ENCODE results near the gene SLC7A8. TPM values are rescaled to one million over a fixed set of nuclear protein-coding genes. Genes with fewer than 3 reads are reported as not detected.

The SLC7A8 gene
- total RNA-seq, 3 donors from 2014 or later (not counting 1 experiment from before 2014, with no cell fraction given) = 0.42 to 1.2 (median 1.0) TPM

DNA sequence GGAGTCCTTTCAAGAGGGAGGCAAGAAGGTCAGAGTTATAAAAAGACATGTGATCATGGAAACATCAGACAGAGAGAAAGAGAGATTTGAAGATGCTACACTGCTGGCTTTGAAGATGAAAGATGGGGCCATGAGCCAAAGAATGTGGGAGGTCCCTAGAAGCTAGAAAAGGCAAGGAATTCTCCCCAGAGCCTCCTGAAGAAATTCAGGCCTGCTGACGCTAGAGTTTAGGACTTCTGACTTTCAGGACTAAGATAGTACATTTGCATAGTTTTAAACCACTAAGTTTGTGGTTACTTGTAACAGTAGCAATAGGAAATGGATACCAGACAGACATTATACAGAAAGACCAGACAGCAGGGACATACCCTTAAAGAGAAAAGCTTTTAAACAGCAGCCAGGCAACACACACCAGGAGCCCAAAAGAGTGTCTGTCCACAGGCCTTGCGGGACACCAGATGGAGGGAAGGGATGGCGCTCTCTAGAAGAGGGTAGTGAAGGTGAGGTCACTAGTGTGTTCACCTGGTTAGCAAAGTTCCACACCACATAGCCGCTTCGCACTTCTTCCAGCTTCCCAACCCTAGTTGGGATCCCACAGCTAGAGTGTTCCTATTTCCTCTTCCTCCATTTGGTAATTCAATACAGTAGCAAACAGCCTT is 34.7 kb downstream of the SLC7A8 start:
- Histone ChIP-seq H3K36me3 (ENCODE audit: control insufficient read depth, insufficient read depth, low read length) (no peaks in the 10 kb centered on the region), H3K4me3 (ENCODE audit: low read length) (no peak overlapping the region), H3K9me3 (ENCODE audit: control insufficient read depth, insufficient read depth, low read length) (no peaks in the 10 kb centered on the region), H3K4me1 (ENCODE audit: control insufficient read depth, insufficient read depth, low read length) (no peaks in the 10 kb centered on the region), H3K27me3 (ENCODE audit: control insufficient read depth, insufficient read depth, low read length) (no peaks in the 10 kb centered on the region), H3K27ac (ENCODE audit: low read length) (no peak overlapping the region)
- Mint-ChIP-seq H3K27me3 (ENCODE audit: low read depth in 2 of 2) (peaks cover 0 to 4% of the 10 kb centered on the region in 2 donors), H3K27ac (no peak overlapping the region), H3K9me3 (no peaks in the 10 kb centered on the region), H3K4me1 (no peaks in the 10 kb centered on the region), H3K36me3 (no peaks in the 10 kb centered on the region), H3K4me3 (no peak overlapping the region)
- intact Hi-C loops (cut with micrococcal nuclease) = no loop called here
- WGBS (ENCODE audit: insufficient coverage) = 82% methylated on average over 5 of the region's 5 CpGs
- ATAC-seq (no peak), DNase-seq (no peak)
- TF ChIP-seq, protein P1, sequence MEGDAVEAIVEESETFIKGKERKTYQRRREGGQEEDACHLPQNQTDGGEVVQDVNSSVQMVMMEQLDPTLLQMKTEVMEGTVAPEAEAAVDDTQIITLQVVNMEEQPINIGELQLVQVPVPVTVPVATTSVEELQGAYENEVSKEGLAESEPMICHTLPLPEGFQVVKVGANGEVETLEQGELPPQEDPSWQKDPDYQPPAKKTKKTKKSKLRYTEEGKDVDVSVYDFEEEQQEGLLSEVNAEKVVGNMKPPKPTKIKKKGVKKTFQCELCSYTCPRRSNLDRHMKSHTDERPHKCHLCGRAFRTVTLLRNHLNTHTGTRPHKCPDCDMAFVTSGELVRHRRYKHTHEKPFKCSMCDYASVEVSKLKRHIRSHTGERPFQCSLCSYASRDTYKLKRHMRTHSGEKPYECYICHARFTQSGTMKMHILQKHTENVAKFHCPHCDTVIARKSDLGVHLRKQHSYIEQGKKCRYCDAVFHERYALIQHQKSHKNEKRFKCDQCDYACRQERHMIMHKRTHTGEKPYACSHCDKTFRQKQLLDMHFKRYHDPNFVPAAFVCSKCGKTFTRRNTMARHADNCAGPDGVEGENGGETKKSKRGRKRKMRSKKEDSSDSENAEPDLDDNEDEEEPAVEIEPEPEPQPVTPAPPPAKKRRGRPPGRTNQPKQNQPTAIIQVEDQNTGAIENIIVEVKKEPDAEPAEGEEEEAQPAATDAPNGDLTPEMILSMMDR (IDR thresholded peaks at IDR 0.05) = no peak

DNA sequence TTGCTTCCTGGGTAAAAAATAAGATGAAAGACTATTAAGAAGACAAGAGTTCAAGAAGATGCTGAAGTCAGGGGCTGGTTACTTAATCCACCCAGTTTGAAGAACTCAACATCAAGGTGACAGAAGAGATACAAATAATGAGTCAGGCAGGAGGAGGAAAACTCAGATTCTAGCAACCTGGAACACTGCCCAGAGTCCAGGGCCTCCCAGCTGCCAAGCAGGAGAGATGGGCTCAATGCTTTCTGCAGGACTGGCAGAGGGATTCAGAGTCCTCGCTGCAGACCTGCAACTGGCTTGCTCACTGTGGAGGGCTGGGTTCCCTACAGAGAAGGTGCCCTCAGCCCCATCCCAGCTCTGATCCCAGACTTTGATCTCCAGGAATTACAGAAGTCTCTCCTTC is 35.8 kb downstream of the SLC7A8 start:
- TF ChIP-seq, protein P1 (IDR thresholded peaks at IDR 0.05) = no peak
- Histone ChIP-seq H3K36me3 (ENCODE audit: control insufficient read depth, insufficient read depth, low read length) (no peaks in the 10 kb centered on the region), H3K27ac (ENCODE audit: low read length) (no peak overlapping the region), H3K4me1 (ENCODE audit: control insufficient read depth, insufficient read depth, low read length) (no peaks in the 10 kb centered on the region), H3K9me3 (ENCODE audit: control insufficient read depth, insufficient read depth, low read length) (no peaks in the 10 kb centered on the region), H3K27me3 (ENCODE audit: control insufficient read depth, insufficient read depth, low read length) (no peaks in the 10 kb centered on the region), H3K4me3 (ENCODE audit: low read length) (no peak overlapping the region)
- intact Hi-C loops (cut with micrococcal nuclease) = no loop called here
- Mint-ChIP-seq H3K4me3 (no peak overlapping the region), H3K27me3 (ENCODE audit: low read depth in 2 of 2) (peaks cover 0 to 3% of the 10 kb centered on the region in 2 donors), H3K9me3 (no peaks in the 10 kb centered on the region), H3K36me3 (no peaks in the 10 kb centered on the region), H3K4me1 (no peaks in the 10 kb centered on the region), H3K27ac (no peak overlapping the region)
- DNase-seq (no peak), ATAC-seq (no peak)
- WGBS (ENCODE audit: insufficient coverage) = 100% methylated on average over 1 of the region's 1 CpG

DNA sequence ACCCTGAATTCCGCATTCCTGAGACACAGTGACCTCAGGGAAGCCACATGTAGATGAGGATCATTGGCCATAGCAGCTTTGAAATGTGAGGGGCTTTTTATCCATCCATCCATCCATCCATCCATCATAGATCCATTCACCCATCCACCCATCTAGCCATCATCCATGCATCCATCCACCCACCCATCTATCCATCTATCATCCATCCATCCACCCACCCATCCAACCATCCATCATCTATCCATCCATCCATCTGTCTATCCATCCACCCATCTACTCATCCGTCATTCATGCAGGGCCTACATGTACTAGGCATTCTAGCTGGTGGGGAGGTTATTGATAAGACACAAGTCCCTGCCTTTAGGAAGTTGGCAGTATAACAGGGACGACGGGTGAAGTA is 36.5 kb downstream of the SLC7A8 start:
- no peaks in the 10 kb centered on the region for H3K36me3 ChIP-seq (ENCODE audit: control insufficient read depth, insufficient read depth, low read length)
- DNase-seq = no peak
- no peaks in the 10 kb centered on the region for H3K4me1 ChIP-seq (ENCODE audit: control insufficient read depth, insufficient read depth, low read length)
- H3K4me3 Mint-ChIP-seq = no peak overlapping the region
- H3K36me3 Mint-ChIP-seq = no peaks in the 10 kb centered on the region
- H3K27ac ChIP-seq (ENCODE audit: low read length) = no peak overlapping the region
- H3K9me3 ChIP-seq (ENCODE audit: control insufficient read depth, insufficient read depth, low read length) = no peaks in the 10 kb centered on the region
- WGBS (ENCODE audit: insufficient coverage) = 88% methylated on average over 3 of the region's 4 CpGs
- TF ChIP-seq, protein P1 (IDR thresholded peaks at IDR 0.05) = no peak
- H3K4me3 ChIP-seq (ENCODE audit: low read length) = no peak overlapping the region
- no peaks in the 10 kb centered on the region for H3K27me3 ChIP-seq (ENCODE audit: control insufficient read depth, insufficient read depth, low read length)
- H3K9me3 Mint-ChIP-seq = no peaks in the 10 kb centered on the region
- no peak overlapping the region for H3K27ac Mint-ChIP-seq
- no peak for ATAC-seq
- no peaks in the 10 kb centered on the region for H3K4me1 Mint-ChIP-seq
- peaks cover 0 to 3% of the 10 kb centered on the region in 2 donors for H3K27me3 Mint-ChIP-seq (ENCODE audit: low read depth in 2 of 2)
- intact Hi-C loops (cut with micrococcal nuclease) = no loop called here

Measured in natural killer cell (primary cell).